IPS-18a (cell line): ENCODE data around the gene RFC5.
"Not testable (repeated sequence)": the region's sequence is repeated elsewhere in the genome, so short reads cannot be mapped to it uniquely, and the experiment has no call there.

ENCODE experiments used
- H3K27ac ChIP-seq: one replicate; pipeline ENCODE4 v1.5.1; 2013; ENCODE audit warnings: low read length
- H3K27me3 ChIP-seq: one replicate; pipeline ENCODE4 v1.6.1; 2013; ENCODE audit warnings: mild to moderate bottlenecking, low read length; ENCODE audit not compliant: control insufficient read depth, insufficient read depth
- H3K36me3 ChIP-seq: one replicate; pipeline ENCODE4 v1.6.1; 2013; ENCODE audit warnings: low read depth, low read length; ENCODE audit not compliant: control insufficient read depth
- H3K4me1 ChIP-seq: one replicate; pipeline ENCODE4 v1.6.1; 2013; ENCODE audit warnings: low read depth, low read length; ENCODE audit not compliant: control insufficient read depth
- H3K4me3 ChIP-seq: one replicate; pipeline ENCODE4 v1.5.1; 2013; ENCODE audit warnings: low read length
- H3K9ac ChIP-seq: one replicate; pipeline ENCODE4 v1.6.1; 2013; ENCODE audit warnings: mild to moderate bottlenecking, low read length, moderate library complexity
- H3K9me3 ChIP-seq: one replicate; pipeline ENCODE4 v1.6.1; 2013; ENCODE audit warnings: low read depth, low read length; ENCODE audit not compliant: control insufficient read depth

The RFC5 gene

GRCh38 chr12:118020036-118020435 lies 3.5 kb downstream of the RFC5 start:
- Histone ChIP-seq H3K4me1 (peaks cover 8% of the 10 kb centered on the region), H3K27ac (no peak overlapping the region), H3K9ac (no peak overlapping the region), H3K27me3 (no peaks in the 10 kb centered on the region), H3K36me3 (peaks cover 52% of the 10 kb centered on the region), H3K9me3 (no peaks in the 10 kb centered on the region), H3K4me3 (no peak overlapping the region)

- H3K9ac ChIP-seq, H3K4me1 ChIP-seq, H3K27ac ChIP-seq, H3K9me3 ChIP-seq, H3K4me3 ChIP-seq, H3K27me3 ChIP-seq: not testable (repeated sequence)
- peaks cover 74% of the 10 kb centered on the region for H3K36me3 ChIP-seq
Observed at GRCh38 chr12:118022097-118022727, 5.7 kb downstream of the RFC5 start.

GRCh38 chr12:118022728-118023109 lies 6.2 kb downstream of the RFC5 start:
- Histone ChIP-seq H3K4me1 (no peaks in the 10 kb centered on the region), H3K36me3 (peaks cover 79% of the 10 kb centered on the region), H3K9me3 (no peaks in the 10 kb centered on the region), H3K27me3 (no peaks in the 10 kb centered on the region), H3K9ac (no peak overlapping the region), H3K4me3 (no peak overlapping the region), H3K27ac (no peak overlapping the region)

GRCh38 chr12:118023301-118023860 lies 6.9 kb downstream of the RFC5 start:
- Histone ChIP-seq H3K27me3 (no peaks in the 10 kb centered on the region), H3K4me3 (no peak overlapping the region), H3K9ac (no peak overlapping the region), H3K27ac (no peak overlapping the region), H3K4me1 (no peaks in the 10 kb centered on the region), H3K9me3 (no peaks in the 10 kb centered on the region), H3K36me3 (peaks cover 86% of the 10 kb centered on the region)

GRCh38 chr12:118025168-118025567 lies 8.7 kb downstream of the RFC5 start:
- Histone ChIP-seq H3K4me3 (no peak overlapping the region), H3K27ac (no peak overlapping the region), H3K9me3 (no peaks in the 10 kb centered on the region), H3K4me1 (no peaks in the 10 kb centered on the region), H3K9ac (no peak overlapping the region), H3K36me3 (peaks cover 87% of the 10 kb centered on the region), H3K27me3 (no peaks in the 10 kb centered on the region)

- Histone ChIP-seq H3K27ac (no peak overlapping the region), H3K4me1 (no peaks in the 10 kb centered on the region), H3K36me3 (peaks cover 86% of the 10 kb centered on the region), H3K9me3 (no peaks in the 10 kb centered on the region), H3K9ac (no peak overlapping the region), H3K4me3 (no peak overlapping the region), H3K27me3 (no peaks in the 10 kb centered on the region)
Observed at GRCh38 chr12:118029166-118029565, 12.7 kb downstream of the RFC5 start.

- Histone ChIP-seq H3K36me3 (peaks cover 87% of the 10 kb centered on the region), H3K27me3 (no peaks in the 10 kb centered on the region), H3K4me1 (no peaks in the 10 kb centered on the region), H3K27ac (no peak overlapping the region), H3K9me3 (no peaks in the 10 kb centered on the region), H3K4me3 (no peak overlapping the region), H3K9ac (no peak overlapping the region)
Observed at GRCh38 chr12:118032188-118032587, 15.7 kb downstream of the RFC5 start.

GRCh38 chr12:118033323-118033722 lies 16.8 kb downstream of the RFC5 start:
- H3K36me3 ChIP-seq: peaks cover 84% of the 10 kb centered on the region
- no peaks in the 10 kb centered on the region for H3K27me3 ChIP-seq
- no peak overlapping the region for H3K27ac ChIP-seq
- no peaks in the 10 kb centered on the region for H3K4me1 ChIP-seq
- H3K9ac ChIP-seq: no peak overlapping the region
- no peaks in the 10 kb centered on the region for H3K9me3 ChIP-seq
- no peak overlapping the region for H3K4me3 ChIP-seq

GRCh38 chr12:118033902-118034301 lies 17.4 kb downstream of the RFC5 start:
- H3K9me3 ChIP-seq: no peaks in the 10 kb centered on the region
- peaks cover 81% of the 10 kb centered on the region for H3K36me3 ChIP-seq
- no peak overlapping the region for H3K27ac ChIP-seq
- no peak overlapping the region for H3K4me3 ChIP-seq
- H3K4me1 ChIP-seq: no peaks in the 10 kb centered on the region
- H3K9ac ChIP-seq: no peak overlapping the region
- H3K27me3 ChIP-seq: no peaks in the 10 kb centered on the region

GRCh38 chr12:118034429-118035189 lies 18.1 kb downstream of the RFC5 start:
- H3K4me3 ChIP-seq: no peak overlapping the region
- no peak overlapping the region for H3K27ac ChIP-seq
- H3K36me3 ChIP-seq: peaks cover 79% of the 10 kb centered on the region
- H3K4me1 ChIP-seq: no peaks in the 10 kb centered on the region
- no peaks in the 10 kb centered on the region for H3K27me3 ChIP-seq
- H3K9me3 ChIP-seq: no peaks in the 10 kb centered on the region
- H3K9ac ChIP-seq: no peak overlapping the region

GRCh38 chr12:118035190-118036041 lies 18.9 kb downstream of the RFC5 start:
- Histone ChIP-seq H3K9ac (no peak overlapping the region), H3K9me3 (no peaks in the 10 kb centered on the region), H3K36me3 (peaks cover 79% of the 10 kb centered on the region), H3K27ac (no peak overlapping the region), H3K4me3 (no peak overlapping the region), H3K27me3 (no peaks in the 10 kb centered on the region), H3K4me1 (no peaks in the 10 kb centered on the region)
